ENCODE results near the gene THSD7A.

GRCh38 chr7:11706666-11707605 lies 125.1 kb downstream of the THSD7A start:
- no peak for TF ChIP-seq EP300 (IDR thresholded peaks at IDR 0.05)
- no peak for TF ChIP-seq POLR2A (IDR thresholded peaks at IDR 0.05)
- no peak for TF ChIP-seq CTCF (IDR thresholded peaks at IDR 0.05)

Data from tibial nerve (tissue), 4 donors.